Kidney (tissue), 14 donors: ENCODE results near the gene VEZF1. TPM values are rescaled to one million over a fixed set of nuclear protein-coding genes. Genes with fewer than 3 reads are reported as not detected.
A peak's percentile ranks its signal among the peaks of the same experiment; 100 is the strongest.

Source experiments
- DNase-seq, 5 donors: peaks; one replicate each; pipeline ENCODE4 v3.0.0-alpha.2; 2013 to 2020
- FAIRE-seq: peaks from 2 replicates; lab custom pipeline; 2012; peaks lifted over from hg19 to GRCh38; lab: Jason Lieb, UNC
- H3K27ac ChIP-seq, 2 donors: one replicate each; pipeline ENCODE4 v1.7.0; 2013; ENCODE audit warnings: low read depth in 2 of 2, low read length in 2 of 2, inconsistent platforms in 1 of 2
- H3K27me3 ChIP-seq: one replicate; pipeline ENCODE4 v1.7.1; 2013; ENCODE audit warnings: low read length, inconsistent platforms; ENCODE audit not compliant: control insufficient read depth, insufficient read depth
- H3K36me3 ChIP-seq, 3 donors: one replicate each; pipeline versions ENCODE4 v1.7.0 to v1.7.1; 2013; ENCODE audit warnings: low read length in 3 of 3, control low read depth in 1 of 3, inconsistent platforms in 1 of 3; ENCODE audit not compliant: insufficient read depth in 3 of 3, control insufficient read depth in 2 of 3
- H3K4me1 ChIP-seq, 3 donors: one replicate each; pipeline versions ENCODE4 v1.7.0 to v1.7.1; 2013; ENCODE audit warnings: low read length in 3 of 3, inconsistent platforms in 1 of 3, low read depth in 1 of 3; ENCODE audit not compliant: control insufficient read depth in 2 of 3, insufficient read depth in 2 of 3
- H3K4me3 ChIP-seq, 3 donors: one replicate each; pipeline versions ENCODE4 v1.7.0 to v1.8.1; 2013; ENCODE audit warnings: low read length in 3 of 3, control low read depth in 1 of 3, inconsistent platforms in 1 of 3
- H3K9ac ChIP-seq, 3 donors: one replicate each; pipeline versions ENCODE4 v1.7.0 to v1.7.1; 2013; ENCODE audit warnings: low read length in 3 of 3, control low read depth in 1 of 3, inconsistent platforms in 1 of 3
- H3K9me3 ChIP-seq, 3 donors: one replicate each; pipeline versions ENCODE4 v1.7.0 to v1.7.1; 2013; ENCODE audit warnings: low read length in 3 of 3, control low read depth in 1 of 3, inconsistent platforms in 1 of 3; ENCODE audit not compliant: control insufficient read depth in 2 of 3, insufficient read depth in 1 of 3
- intact Hi-C: fragments of 100-400 bp; cut with DNase I; formaldehyde crosslinking; loops from one replicate; pipeline ENCODE4 v1.11.1; 2022
- polyA plus RNA-seq: library from polyadenylated mRNA; stranded (reverse); fragments of 350-450 nt; fragmentation: Illumina TruSeq; extraction: RNeasy Lipid Tissue Mini Kit (QIAGEN cat#74804); gene quantifications from one replicate; pipeline ENCODE4 v1.2.3, GENCODE V29; 2014; ENCODE audit warnings: low read depth, low replicate concordance; ENCODE audit not compliant: insufficient read depth
- total RNA-seq: library from RNA; stranded (reverse); fragmentation: NEBNext Ultra II Directional; extraction: Animal tissue kit (Norgen Biotek cat#: 25700); gene quantifications from one replicate; pipeline ENCODE4 v1.2.1, GENCODE V29; 2021
- TF ChIP-seq, protein P1 (sequence below): IDR thresholded peaks from 3 replicates; pipeline ENCODE4 v1.5.1; 2012; ENCODE audit warnings: mild to moderate bottlenecking, moderate library complexity, borderline replicate concordance; ENCODE audit not compliant: insufficient read depth; ENCODE audit errors: extremely low read depth
- donor health status: control.
- donor health status: control.
- donor health status: control.
- donor health status: control.
- donor health status: control.
- donor health status: DM: yes; HTN: yes; CAD: no.
- donor health status: Normal renal cell carcinoma (clear cell type).

Gene VEZF1
- total and polyA plus RNA-seq, 2 donors from 2014 or later, result 26.0 to 92.5 TPM

DNA sequence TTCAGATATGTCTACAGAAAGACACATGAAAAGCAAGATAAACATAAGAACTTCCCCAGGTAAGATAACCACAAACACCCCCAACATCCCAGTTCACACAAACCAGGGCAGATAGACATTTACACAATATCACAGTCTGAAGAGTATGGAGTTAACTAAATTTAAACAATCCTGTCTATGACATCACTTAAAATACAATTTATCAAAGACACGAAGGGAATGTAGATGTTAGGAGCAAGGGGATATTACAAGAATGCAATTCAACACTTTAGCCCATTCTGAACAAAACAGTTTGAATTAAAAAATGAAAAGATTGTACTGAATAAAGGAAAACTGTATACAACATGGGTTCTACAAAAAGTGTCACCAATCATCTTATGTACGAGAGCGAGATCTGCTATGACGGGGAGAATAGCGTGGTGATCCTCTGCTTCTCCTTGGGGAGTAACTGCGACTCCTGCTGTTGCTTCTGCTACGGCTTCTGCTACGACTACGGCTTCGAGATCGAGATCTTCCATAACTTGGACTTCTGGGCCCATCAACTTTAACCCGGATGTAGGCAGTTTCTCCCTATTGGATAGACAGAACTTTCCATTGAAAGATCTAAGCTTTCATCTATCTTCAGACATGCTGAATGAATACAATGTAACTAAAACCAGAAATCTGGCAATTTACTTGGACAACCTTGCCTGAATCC, 17.1 kb upstream of the VEZF1 start:
- Histone ChIP-seq H3K9ac (peak overlapping the region; percentile 55 to 97 (median 92)), H3K4me1 (peaks cover 7 to 26% (median 25%) of the 10 kb centered on the region in 3 donors), H3K27ac (no peak overlapping the region), H3K27me3 (no peaks in the 10 kb centered on the region), H3K4me3 (peak overlapping the region; percentile 83 to 100 (median 97)), H3K9me3 (no peaks in the 10 kb centered on the region), H3K36me3 (peaks cover 14 to 41% (median 31%) of the 10 kb centered on the region in 3 donors)
- DNase-seq (no peak), FAIRE-seq (no peak)
- TF ChIP-seq, protein P1, sequence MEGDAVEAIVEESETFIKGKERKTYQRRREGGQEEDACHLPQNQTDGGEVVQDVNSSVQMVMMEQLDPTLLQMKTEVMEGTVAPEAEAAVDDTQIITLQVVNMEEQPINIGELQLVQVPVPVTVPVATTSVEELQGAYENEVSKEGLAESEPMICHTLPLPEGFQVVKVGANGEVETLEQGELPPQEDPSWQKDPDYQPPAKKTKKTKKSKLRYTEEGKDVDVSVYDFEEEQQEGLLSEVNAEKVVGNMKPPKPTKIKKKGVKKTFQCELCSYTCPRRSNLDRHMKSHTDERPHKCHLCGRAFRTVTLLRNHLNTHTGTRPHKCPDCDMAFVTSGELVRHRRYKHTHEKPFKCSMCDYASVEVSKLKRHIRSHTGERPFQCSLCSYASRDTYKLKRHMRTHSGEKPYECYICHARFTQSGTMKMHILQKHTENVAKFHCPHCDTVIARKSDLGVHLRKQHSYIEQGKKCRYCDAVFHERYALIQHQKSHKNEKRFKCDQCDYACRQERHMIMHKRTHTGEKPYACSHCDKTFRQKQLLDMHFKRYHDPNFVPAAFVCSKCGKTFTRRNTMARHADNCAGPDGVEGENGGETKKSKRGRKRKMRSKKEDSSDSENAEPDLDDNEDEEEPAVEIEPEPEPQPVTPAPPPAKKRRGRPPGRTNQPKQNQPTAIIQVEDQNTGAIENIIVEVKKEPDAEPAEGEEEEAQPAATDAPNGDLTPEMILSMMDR, result no peak
- intact Hi-C loops, result no loop called here

DNA sequence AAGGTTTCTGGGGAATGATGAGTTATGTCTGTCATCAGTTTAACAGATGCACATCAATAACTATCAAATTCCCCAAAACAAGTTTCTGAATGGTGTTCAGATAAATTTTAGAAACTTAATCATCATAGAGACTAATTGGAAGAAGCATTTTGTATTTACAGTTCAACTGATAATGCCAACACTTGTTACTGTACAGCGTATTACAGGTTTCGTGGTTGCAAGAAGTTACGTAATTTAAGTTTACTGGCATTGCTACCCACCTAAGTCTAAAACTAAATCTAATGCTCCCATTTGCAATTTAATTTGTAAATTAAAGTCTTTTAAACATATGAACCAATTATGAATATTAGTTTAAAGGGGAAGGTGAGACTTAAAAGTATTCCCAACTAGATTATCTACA, 16.0 kb upstream of the VEZF1 start:
- intact Hi-C loops, result loop anchor here (5.0 kb wide), 1 partner anchor 147 kb away; no protein-coding TSS in a partner anchor
- Histone ChIP-seq H3K27ac (no peak overlapping the region), H3K9ac (no peak overlapping the region), H3K27me3 (no peaks in the 10 kb centered on the region), H3K4me3 (no peak overlapping the region), H3K36me3 (peaks cover 14 to 43% (median 32%) of the 10 kb centered on the region in 3 donors), H3K4me1 (peaks cover 7 to 26% (median 25%) of the 10 kb centered on the region in 3 donors), H3K9me3 (no peaks in the 10 kb centered on the region)
- no peak for FAIRE-seq
- TF ChIP-seq, protein P1, result no peak
- no peak for DNase-seq

DNA sequence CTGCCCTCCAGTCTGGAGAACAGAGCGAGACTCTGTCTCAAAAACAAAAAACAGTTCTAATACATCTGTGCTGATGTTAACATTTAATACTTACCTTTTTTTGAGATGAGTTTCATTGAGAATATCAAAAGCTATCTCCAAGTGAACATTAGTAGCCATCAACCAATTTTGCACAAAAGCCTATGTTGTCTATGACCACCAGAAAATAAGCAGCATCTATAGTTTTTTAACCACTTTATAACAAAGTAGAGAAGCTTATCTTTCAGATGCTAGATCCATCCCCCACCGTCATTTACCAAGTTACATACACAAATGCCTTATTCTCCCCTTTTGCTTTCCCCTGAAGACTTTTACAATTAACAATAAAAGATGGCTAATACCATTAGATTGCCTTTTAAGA, 14.9 kb upstream of the VEZF1 start:
- H3K27ac ChIP-seq, result no peak overlapping the region
- peaks cover 14 to 43% (median 34%) of the 10 kb centered on the region in 3 donors for H3K36me3 ChIP-seq
- no peak for DNase-seq
- H3K4me1 ChIP-seq, result peaks cover 7 to 26% (median 24%) of the 10 kb centered on the region in 3 donors
- no peaks in the 10 kb centered on the region for H3K9me3 ChIP-seq
- no peak overlapping the region for H3K9ac ChIP-seq
- no peak for FAIRE-seq
- H3K27me3 ChIP-seq, result no peaks in the 10 kb centered on the region
- intact Hi-C loops, result loop anchor here (5.0 kb wide), 1 partner anchor 146 kb away; no protein-coding TSS in a partner anchor
- TF ChIP-seq, protein P1, result no peak
- H3K4me3 ChIP-seq, result no peak overlapping the region
